Gastroesophageal sphincter (tissue), 4 donors: ENCODE measurements around the gene MTNR1A. TPM values are rescaled to one million over a fixed set of nuclear protein-coding genes. Genes with fewer than 3 reads are reported as not detected.

Experiments
- ATAC-seq: fragments of 150-250 bp; one replicate; pipeline ENCODE4 v1.9.1; 2016; ENCODE audit warnings: mild to moderate bottlenecking, moderate library complexity
- H3K27ac ChIP-seq, 4 donors: fragments of 200-600 bp; sonication (generic) in 3 of 4; 1 replicate in 3 of 4; 2 replicates in 1 of 4; pipeline ENCODE4 v1.5.1; 2016 to 2019
- H3K27me3 ChIP-seq: fragments of 200-600 bp; sonication (generic); one replicate; pipeline ENCODE4 v1.5.1; 2019
- H3K36me3 ChIP-seq, 2 donors: fragments of 200-600 bp; sonication (generic); one replicate each; pipeline ENCODE4 v1.5.1; 2019; ENCODE audit warnings: control low read depth in 1 of 2
- H3K4me1 ChIP-seq, 3 donors: fragments of 200-600 bp; sonication (generic); 1 replicate in 2 of 3; 2 replicates in 1 of 3; pipeline ENCODE4 v1.5.1; 2016 to 2019; ENCODE audit warnings: control low read depth in 2 of 3
- H3K4me3 ChIP-seq, 2 donors: fragments of 200-600 bp; sonication (generic); one replicate each; pipeline ENCODE4 v1.5.1; 2019; ENCODE audit warnings: mild to moderate bottlenecking in 1 of 2, moderate library complexity in 1 of 2
- H3K9me3 ChIP-seq, 3 donors: fragments of 200-600 bp; sonication (generic); one replicate each; pipeline ENCODE4 v1.5.1; 2017 to 2019; ENCODE audit warnings: control low read depth in 2 of 3
- EP300 ChIP-seq: sonication (generic); formaldehyde crosslinking; IDR thresholded peaks from one replicate; pipeline ENCODE4 v1.6.1; 2017; ENCODE audit warnings: antibody characterized with exemption, mild to moderate bottlenecking
- POLR2A ChIP-seq, 2 donors: fragments of 450-650 bp; IDR thresholded peaks; one replicate each; pipeline ENCODE4 v1.6.1; 2017; ENCODE audit warnings: antibody characterized with exemption in 2 of 2, mild to moderate bottlenecking in 2 of 2, moderate library complexity in 1 of 2
- POLR2AphosphoS5 ChIP-seq: sonication (generic); formaldehyde crosslinking; IDR thresholded peaks from one replicate; pipeline ENCODE4 v1.6.1; 2017; ENCODE audit warnings: antibody characterized with exemption
- WGBS, 2 donors: methylation state at CpG; one replicate each; pipeline ENCODE4 v1.1.5; 2018; ENCODE audit warnings: low coverage in 1 of 2; 5-methylcytosine and 5-hydroxymethylcytosine counted together
- total RNA-seq, 4 donors: library from RNA; depleted of rRNA; stranded (reverse); fragments of >200 nt; gene quantifications; one replicate each; pipeline ENCODE4 v1.1.0, GENCODE V29; 2016
- TF ChIP-seq, protein P1 (sequence below), 4 experiments: fragments of 200-600 bp in 2 of 4; fragments of 450-650 bp in 2 of 4; sonication (generic) in 1 of 4; IDR thresholded peaks; one replicate each; pipeline ENCODE4 v1.5.1; 2017 to 2019; ENCODE audit warnings: antibody characterized with exemption in 4 of 4, mild to moderate bottlenecking in 2 of 4, moderate library complexity in 2 of 4

MTNR1A gene
- total RNA-seq, 4 donors from 2014 or later = not detected

DNA sequence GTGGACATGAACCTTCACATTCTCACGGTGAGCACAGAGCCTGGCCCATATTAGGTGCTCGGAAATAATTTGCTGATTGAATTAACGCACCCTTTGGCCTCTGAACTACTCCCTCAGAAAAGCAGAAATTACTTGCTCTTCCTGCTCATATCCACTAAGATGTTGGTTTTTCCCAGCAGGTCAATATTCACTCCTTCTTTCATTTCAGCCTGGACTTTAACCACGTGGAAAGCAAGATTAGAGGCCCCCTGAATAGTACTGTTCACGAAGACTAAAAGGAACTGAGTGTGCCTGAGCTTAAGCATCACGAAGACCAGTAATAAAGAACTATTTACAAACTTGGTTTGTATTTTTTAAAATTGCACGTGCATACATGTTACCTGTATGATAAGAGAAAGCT lies 9.9 kb downstream of the MTNR1A start:
- WGBS, 2 donors = 65 to 86% methylated on average over 5 to 7 of the region's 7 CpGs
- TF ChIP-seq POLR2A (IDR thresholded peaks at IDR 0.05) (no peak), POLR2AphosphoS5 (no peak), EP300 (no peak)
- TF ChIP-seq, protein P1, sequence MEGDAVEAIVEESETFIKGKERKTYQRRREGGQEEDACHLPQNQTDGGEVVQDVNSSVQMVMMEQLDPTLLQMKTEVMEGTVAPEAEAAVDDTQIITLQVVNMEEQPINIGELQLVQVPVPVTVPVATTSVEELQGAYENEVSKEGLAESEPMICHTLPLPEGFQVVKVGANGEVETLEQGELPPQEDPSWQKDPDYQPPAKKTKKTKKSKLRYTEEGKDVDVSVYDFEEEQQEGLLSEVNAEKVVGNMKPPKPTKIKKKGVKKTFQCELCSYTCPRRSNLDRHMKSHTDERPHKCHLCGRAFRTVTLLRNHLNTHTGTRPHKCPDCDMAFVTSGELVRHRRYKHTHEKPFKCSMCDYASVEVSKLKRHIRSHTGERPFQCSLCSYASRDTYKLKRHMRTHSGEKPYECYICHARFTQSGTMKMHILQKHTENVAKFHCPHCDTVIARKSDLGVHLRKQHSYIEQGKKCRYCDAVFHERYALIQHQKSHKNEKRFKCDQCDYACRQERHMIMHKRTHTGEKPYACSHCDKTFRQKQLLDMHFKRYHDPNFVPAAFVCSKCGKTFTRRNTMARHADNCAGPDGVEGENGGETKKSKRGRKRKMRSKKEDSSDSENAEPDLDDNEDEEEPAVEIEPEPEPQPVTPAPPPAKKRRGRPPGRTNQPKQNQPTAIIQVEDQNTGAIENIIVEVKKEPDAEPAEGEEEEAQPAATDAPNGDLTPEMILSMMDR (IDR thresholded peaks at IDR 0.05) = no peak
- Histone ChIP-seq H3K4me1 (no peaks in the 10 kb centered on the region), H3K36me3 (no peaks in the 10 kb centered on the region), H3K27me3 (peaks cover 8% of the 10 kb centered on the region), H3K27ac (no peak overlapping the region), H3K9me3 (peaks cover 0 to 5% (median 0%) of the 10 kb centered on the region in 3 donors), H3K4me3 (no peak overlapping the region)
- ATAC-seq = no peak

DNA sequence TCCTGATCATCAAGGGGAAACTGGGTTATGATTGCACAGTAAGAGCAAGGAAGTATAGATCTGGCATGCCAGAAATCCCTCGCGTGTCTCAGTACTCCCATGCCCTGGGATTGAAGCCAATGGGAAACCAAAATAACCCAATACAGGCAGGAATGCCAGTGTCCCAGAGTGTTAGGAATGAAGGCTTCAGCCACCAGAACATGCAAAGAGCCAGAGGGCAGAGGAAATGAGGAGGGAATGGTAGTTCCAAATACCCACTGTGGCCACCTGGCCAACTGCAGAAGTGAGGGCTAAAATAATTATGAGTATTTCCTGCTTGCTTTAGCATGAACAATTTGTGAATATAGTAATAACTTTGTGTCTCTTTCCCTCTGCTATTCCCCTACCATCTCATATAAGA lies 12.2 kb downstream of the MTNR1A start:
- Histone ChIP-seq H3K36me3 (no peaks in the 10 kb centered on the region), H3K9me3 (peaks cover 0 to 14% (median 0%) of the 10 kb centered on the region in 3 donors), H3K4me1 (no peaks in the 10 kb centered on the region), H3K27ac (no peak overlapping the region), H3K4me3 (no peak overlapping the region), H3K27me3 (peaks cover 8% of the 10 kb centered on the region)
- 94% methylated on average over 2 of the region's 2 CpGs; no CpG with 5 or more reads in 1 of the 2 donors for WGBS, 2 donors
- ATAC-seq = no peak
- TF ChIP-seq, protein P1 (IDR thresholded peaks at IDR 0.05) = no peak
- no peak for TF ChIP-seq EP300
- no peak for TF ChIP-seq POLR2A (IDR thresholded peaks at IDR 0.05)
- no peak for TF ChIP-seq POLR2AphosphoS5

DNA sequence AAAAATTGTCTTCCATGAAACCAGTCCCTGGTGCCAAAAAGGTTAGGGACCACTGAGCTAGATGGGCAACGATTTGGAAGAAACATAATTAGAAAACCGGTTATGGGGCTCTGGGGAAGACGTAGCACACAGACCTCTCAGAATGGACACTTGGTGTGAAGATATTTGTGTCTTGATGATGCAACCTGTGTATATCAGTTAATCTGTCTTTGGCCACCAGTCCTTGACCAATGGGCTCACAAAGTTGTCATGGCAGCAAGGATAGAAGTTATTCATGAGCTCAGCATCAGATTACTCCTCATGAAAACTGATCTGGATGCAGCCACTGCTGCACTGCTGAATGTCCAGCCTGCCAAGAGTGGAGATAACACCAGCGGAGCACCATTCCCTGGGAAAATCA lies 13.6 kb downstream of the MTNR1A start:
- TF ChIP-seq EP300 (no peak), POLR2AphosphoS5 (no peak), POLR2A (IDR thresholded peaks at IDR 0.05) (no peak)
- TF ChIP-seq, protein P1 (IDR thresholded peaks at IDR 0.05) = no peak
- 78 to 100% methylated on average over 1 to 4 of the region's 4 CpGs for WGBS, 2 donors
- no peaks in the 10 kb centered on the region for H3K36me3 ChIP-seq

DNA sequence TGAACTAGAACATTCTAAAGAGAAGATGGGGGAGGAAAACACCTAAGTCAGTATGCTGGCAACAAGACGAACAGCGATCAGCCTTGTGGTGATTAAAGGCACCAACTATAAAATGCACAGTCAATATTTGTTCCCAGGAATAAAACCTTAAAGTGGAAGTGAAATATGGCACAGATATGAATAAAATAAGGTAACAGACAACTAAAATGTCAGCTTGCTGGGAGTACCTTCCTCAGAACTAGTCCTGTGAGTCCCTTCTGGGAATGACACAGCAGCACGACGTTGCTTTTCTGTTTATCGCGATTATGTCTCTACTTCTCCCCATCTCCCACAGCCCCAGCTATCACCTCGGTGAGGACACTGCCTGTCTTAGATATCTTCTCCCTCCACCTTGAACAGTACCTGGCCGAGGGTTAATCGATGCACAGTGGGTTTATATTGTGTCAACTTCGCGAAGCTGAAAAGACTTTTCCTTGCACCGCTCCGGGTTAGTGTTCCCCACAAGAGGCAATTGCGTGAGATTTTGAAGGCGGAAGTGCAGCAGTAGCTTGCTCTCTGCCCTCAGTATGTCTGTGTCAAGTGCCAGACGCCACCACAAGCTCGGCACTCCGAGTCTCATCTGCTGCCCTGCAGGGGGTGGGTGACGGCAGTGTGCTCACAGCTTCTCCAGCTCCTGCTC lies 17.4 kb downstream of the MTNR1A start:
- 60 to 86% methylated on average over 7 to 10 of the region's 19 CpGs for WGBS, 2 donors
- ATAC-seq = no peak
- H3K27ac ChIP-seq = no peak overlapping the region
- no peaks in the 10 kb centered on the region for H3K4me1 ChIP-seq
- H3K27me3 ChIP-seq = no peaks in the 10 kb centered on the region
- H3K9me3 ChIP-seq = peaks cover 0 to 10% (median 0%) of the 10 kb centered on the region in 3 donors
- no peaks in the 10 kb centered on the region for H3K36me3 ChIP-seq
- H3K4me3 ChIP-seq = no peak overlapping the region
- no peak for TF ChIP-seq POLR2A (IDR thresholded peaks at IDR 0.05)
- TF ChIP-seq POLR2AphosphoS5 = no peak
- TF ChIP-seq, protein P1 (IDR thresholded peaks at IDR 0.05) = no peak
- no peak for TF ChIP-seq EP300

More for the DNA sequence above, 13.6 kb downstream of the MTNR1A start:
- H3K4me1 ChIP-seq = no peaks in the 10 kb centered on the region
- ATAC-seq = no peak
- H3K27ac ChIP-seq = no peak overlapping the region
- H3K9me3 ChIP-seq = peaks cover 0 to 14% (median 0%) of the 10 kb centered on the region in 3 donors
- H3K4me3 ChIP-seq = no peak overlapping the region
- no peaks in the 10 kb centered on the region for H3K27me3 ChIP-seq

DNA sequence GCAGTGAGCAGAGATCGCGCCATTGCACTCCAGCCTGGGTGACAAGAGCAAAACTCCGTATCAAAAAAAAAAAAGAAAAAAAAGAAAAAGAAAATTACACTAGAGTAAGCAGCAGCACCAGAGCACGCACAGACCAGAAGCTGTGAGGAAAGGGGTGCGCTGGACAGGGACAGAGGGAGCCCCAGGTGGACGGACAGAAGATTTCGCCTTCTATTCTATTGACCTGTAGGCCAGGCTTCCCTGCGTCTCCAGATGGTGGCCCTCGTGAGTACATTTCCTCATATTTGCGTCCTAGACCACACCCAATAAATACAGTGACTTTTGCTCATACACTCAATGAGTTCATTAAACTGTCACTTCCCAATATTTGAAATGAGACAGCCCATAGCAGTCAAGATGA lies 19.1 kb downstream of the MTNR1A start:
- peaks cover 0 to 9% (median 0%) of the 10 kb centered on the region in 3 donors for H3K9me3 ChIP-seq
- ATAC-seq = no peak
- no peak overlapping the region for H3K4me3 ChIP-seq
- no peaks in the 10 kb centered on the region for H3K4me1 ChIP-seq
- H3K27me3 ChIP-seq = no peaks in the 10 kb centered on the region
- no peak overlapping the region for H3K27ac ChIP-seq
- no peaks in the 10 kb centered on the region for H3K36me3 ChIP-seq
- WGBS, 2 donors = 71 to 72% methylated on average over 7 of the region's 10 CpGs
- TF ChIP-seq POLR2A (IDR thresholded peaks at IDR 0.05) (no peak), EP300 (no peak)
- TF ChIP-seq, protein P1 (IDR thresholded peaks at IDR 0.05) = no peak
